MCF 10A (cell line): Measurements from ENCODE around the gene SCD5. TPM values are rescaled to one million over a fixed set of nuclear protein-coding genes. Genes with fewer than 3 reads are reported as not detected.

Experiments
- BruUV-seq: library from RNA; stranded (reverse); fragments of 400-500 nt; replicated peaks from 2 replicates; lab custom pipeline; 2021; lab: Mats Ljungman, UMichigan
- CTCF ChIA-PET: fragments of 300-600 bp; sonication (Branson Sonifier 250); formaldehyde crosslinking; extraction: SDS; loops from one replicate; lab custom pipeline; 2021; ENCODE audit warnings: antibody characterized with exemption, inconsistent platforms; lab: Yijun Ruan, JAX
- POLR2A ChIA-PET: fragments of 300-600, 350-650 bp; sonication (Branson Sonifier 250); formaldehyde crosslinking; extraction: SDS; loops from one replicate; lab custom pipeline; 2020; ENCODE audit warnings: antibody characterized with exemption, inconsistent platforms; lab: Yijun Ruan, JAX
- DNase-seq: peaks from one replicate; pipeline ENCODE4 v3.0.0-alpha.2; 2018; ENCODE audit not compliant: unreplicated experiment
- H3K27ac Mint-ChIP-seq: one replicate; pipeline ENCODE4 v1.8.0; 2022; ENCODE audit warnings: mild to moderate bottlenecking, low read depth, mixed read lengths; ENCODE audit not compliant: unreplicated experiment
- H3K27me3 Mint-ChIP-seq: one replicate; pipeline ENCODE4 v1.8.0; 2022; ENCODE audit warnings: mixed read lengths; ENCODE audit not compliant: insufficient read depth, unreplicated experiment
- H3K36me3 Mint-ChIP-seq: one replicate; pipeline ENCODE4 v1.8.0; 2022; ENCODE audit warnings: mild to moderate bottlenecking, moderate library complexity, mixed read lengths; ENCODE audit not compliant: insufficient read depth, unreplicated experiment
- H3K4me1 Mint-ChIP-seq: one replicate; pipeline ENCODE4 v1.8.0; 2022; ENCODE audit warnings: mixed read lengths; ENCODE audit not compliant: insufficient read depth, unreplicated experiment
- H3K4me3 Mint-ChIP-seq: one replicate; pipeline ENCODE4 v1.8.0; 2022; ENCODE audit warnings: mild to moderate bottlenecking, moderate library complexity, mixed read lengths; ENCODE audit not compliant: unreplicated experiment
- H3K9me3 Mint-ChIP-seq: one replicate; pipeline ENCODE4 v1.8.0; 2022; ENCODE audit warnings: mixed read lengths; ENCODE audit not compliant: unreplicated experiment
- CTCF ChIP-seq: fragments of 200-600 bp; IDR thresholded peaks from one replicate; pipeline ENCODE4 v1.8.0; 2022; ENCODE audit warnings: antibody characterized with exemption, mild to moderate bottlenecking; ENCODE audit not compliant: unreplicated experiment
- intact Hi-C: fragments of 100-400 bp; cut with micrococcal nuclease; formaldehyde crosslinking; loops from 2 replicates; pipeline ENCODE4 v1.14.1; 2022
- total RNA-seq: library from RNA; stranded (reverse); gene quantifications from 2 replicates; pipeline ENCODE4 v1.2.3, GENCODE V29; 2022

Gene SCD5
- total RNA-seq, 1 experiment from 2014 or later = 3.6 TPM

GRCh38 chr4:82711158-82711785, 87.3 kb downstream of the SCD5 start:
- Mint-ChIP-seq H3K27ac (no peak overlapping the region), H3K4me1 (no peaks in the 10 kb centered on the region), H3K27me3 (no peaks in the 10 kb centered on the region), H3K9me3 (no peaks in the 10 kb centered on the region), H3K4me3 (no peak overlapping the region), H3K36me3 (no peaks in the 10 kb centered on the region)
- no TSS peak for BruUV-seq
- no peak for DNase-seq
- intact Hi-C loops = no loop called here
- POLR2A ChIA-PET = no interaction called here
- CTCF ChIA-PET = interaction anchor here (0.5 to 2.6 kb wide), 5 partner anchors 9 to 1660 kb away, joined by 3 to 12 read pairs (median 3); no protein-coding TSS in a partner anchor
- TF ChIP-seq CTCF = no peak

DNA sequence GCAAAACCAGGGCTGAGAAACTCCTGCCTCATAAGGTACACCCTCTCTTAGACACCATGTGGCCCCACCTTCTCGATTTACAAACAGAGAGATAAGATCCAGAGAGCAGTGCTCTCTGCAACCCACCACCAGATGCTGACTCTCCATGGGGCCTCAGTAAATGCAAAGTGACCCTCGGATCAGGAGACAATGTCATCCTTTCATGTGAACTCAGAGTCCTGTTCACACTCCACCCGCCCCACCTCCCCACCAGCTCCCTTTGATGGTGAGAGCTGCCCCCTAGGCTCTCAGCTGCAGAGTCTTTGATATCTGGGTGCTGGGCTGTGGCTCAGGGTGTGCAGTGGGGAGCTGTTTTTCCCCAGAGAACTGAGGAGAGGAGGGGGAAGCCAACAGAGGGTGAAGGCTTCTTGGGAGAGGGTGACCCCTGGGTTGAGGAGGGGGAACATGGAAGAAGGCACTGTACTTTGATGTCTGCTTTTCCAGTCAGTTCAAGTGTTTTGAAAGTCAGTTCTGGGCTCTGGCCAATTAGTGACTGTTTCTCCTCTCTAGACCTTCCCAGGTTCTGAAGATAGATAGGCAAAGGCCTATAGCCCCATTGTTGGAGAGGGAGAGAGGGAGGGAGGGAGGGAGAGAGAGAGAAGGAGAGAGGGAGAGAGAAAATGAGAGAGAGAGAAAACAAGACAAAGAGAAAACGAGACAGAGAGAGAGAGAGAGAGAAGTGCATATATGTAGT, 88.2 kb downstream of the SCD5 start:
- Mint-ChIP-seq H3K9me3 (no peaks in the 10 kb centered on the region), H3K27me3 (no peaks in the 10 kb centered on the region), H3K36me3 (no peaks in the 10 kb centered on the region), H3K4me1 (no peaks in the 10 kb centered on the region), H3K4me3 (no peak overlapping the region), H3K27ac (no peak overlapping the region)
- no TSS peak for BruUV-seq
- TF ChIP-seq CTCF = no peak
- no peak for DNase-seq
- ChIA-PET POLR2A (no interaction called here), CTCF (no interaction called here)
- intact Hi-C loops = no loop called here

DNA sequence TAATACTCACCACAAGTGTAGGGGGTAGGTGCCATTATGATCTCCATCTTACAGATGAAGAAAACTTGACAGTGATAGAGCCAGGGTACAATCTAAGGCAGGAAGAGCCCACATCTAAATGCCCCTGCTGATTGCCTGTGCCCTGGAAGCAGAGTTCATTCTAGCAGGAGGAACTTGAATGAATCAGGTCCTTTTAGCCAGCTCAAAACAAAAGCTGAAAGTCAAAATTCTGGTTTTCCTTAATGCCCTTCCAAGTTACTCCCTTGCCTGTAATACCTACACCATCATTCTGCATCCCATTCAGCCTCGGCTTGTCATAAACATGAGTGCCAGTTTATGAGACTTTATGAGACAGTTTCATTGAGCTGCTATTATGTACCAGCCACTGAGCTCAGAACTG, 89.6 kb downstream of the SCD5 start:
- Mint-ChIP-seq H3K36me3 (peaks cover 6% of the 10 kb centered on the region), H3K9me3 (no peaks in the 10 kb centered on the region), H3K27me3 (no peaks in the 10 kb centered on the region), H3K4me1 (no peaks in the 10 kb centered on the region), H3K4me3 (no peak overlapping the region), H3K27ac (no peak overlapping the region)
- TF ChIP-seq CTCF = no peak
- ChIA-PET CTCF (interaction anchor here (0.6 to 0.9 kb wide), 3 partner anchors 42 to 103 kb away, joined by 3 read pairs; no protein-coding TSS in a partner anchor), POLR2A (interaction anchor here (0.7 to 1.2 kb wide), 2 partner anchors 9 to 76 kb away, joined by 3 read pairs; no protein-coding TSS in a partner anchor)
- DNase-seq = no peak
- no TSS peak for BruUV-seq
- intact Hi-C loops = no loop called here

- Mint-ChIP-seq H3K27me3 (no peaks in the 10 kb centered on the region), H3K27ac (no peak overlapping the region), H3K4me3 (no peak overlapping the region), H3K9me3 (no peaks in the 10 kb centered on the region), H3K36me3 (peaks cover 6% of the 10 kb centered on the region), H3K4me1 (no peaks in the 10 kb centered on the region)
- peak; percentile 40 for DNase-seq
- ChIA-PET POLR2A (interaction anchor here (1.0 to 1.3 kb wide), 2 partner anchors 10 to 32 kb away, joined by 3 read pairs; no protein-coding TSS in a partner anchor), CTCF (interaction anchor here (1.4 to 1.5 kb wide), 2 partner anchors 15 to 45 kb away, joined by 3 to 4 read pairs; no protein-coding TSS in a partner anchor)
- no TSS peak for BruUV-seq
- intact Hi-C loops = no loop called here
- TF ChIP-seq CTCF = no peak
Measured at GRCh38 chr4:82706349-82707000, 92.1 kb downstream of the SCD5 start.
